ENCODE results near the gene ZNRF1. TPM values are rescaled to one million over a fixed set of nuclear protein-coding genes. Genes with fewer than 3 reads are reported as not detected.
A peak's percentile ranks its signal among the peaks of the same experiment; 100 is the strongest.

ZNRF1 gene
- total RNA-seq, 3 donors from 2014 or later = 12.8 to 27.5 (median 24.4) TPM

DNA sequence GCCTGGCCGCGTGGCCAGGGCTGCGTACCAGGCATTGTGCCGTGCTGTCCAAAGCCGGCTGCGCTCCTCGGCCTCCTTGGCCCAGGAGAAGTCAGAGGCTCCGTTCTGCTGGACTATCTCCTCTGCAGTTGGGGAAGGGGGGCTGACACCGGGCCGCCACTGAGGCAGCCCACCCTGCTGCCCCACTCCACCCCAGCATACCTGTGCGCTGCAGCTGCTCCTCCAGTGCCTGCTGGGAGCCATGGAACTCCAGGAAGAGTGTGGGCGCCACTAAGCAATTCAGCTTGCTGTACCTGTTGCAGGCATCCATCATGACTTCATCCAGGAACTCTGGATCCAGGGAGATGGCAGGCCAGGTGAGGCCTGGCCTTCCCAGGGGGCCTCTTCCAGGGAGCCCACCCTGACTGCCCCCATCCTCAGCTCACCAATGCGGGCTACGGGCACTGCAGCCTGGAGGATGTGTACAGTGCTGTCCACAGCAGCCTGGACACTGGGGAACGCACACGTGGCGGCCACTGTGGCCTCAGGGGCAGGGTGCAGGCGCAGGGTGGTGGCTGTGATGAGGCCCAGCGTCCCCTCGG, 114.8 kb downstream of the ZNRF1 start:
- intact Hi-C loops (cut with DNase I; ENCODE audit: low total_unique reads) = no loop called here

DNA sequence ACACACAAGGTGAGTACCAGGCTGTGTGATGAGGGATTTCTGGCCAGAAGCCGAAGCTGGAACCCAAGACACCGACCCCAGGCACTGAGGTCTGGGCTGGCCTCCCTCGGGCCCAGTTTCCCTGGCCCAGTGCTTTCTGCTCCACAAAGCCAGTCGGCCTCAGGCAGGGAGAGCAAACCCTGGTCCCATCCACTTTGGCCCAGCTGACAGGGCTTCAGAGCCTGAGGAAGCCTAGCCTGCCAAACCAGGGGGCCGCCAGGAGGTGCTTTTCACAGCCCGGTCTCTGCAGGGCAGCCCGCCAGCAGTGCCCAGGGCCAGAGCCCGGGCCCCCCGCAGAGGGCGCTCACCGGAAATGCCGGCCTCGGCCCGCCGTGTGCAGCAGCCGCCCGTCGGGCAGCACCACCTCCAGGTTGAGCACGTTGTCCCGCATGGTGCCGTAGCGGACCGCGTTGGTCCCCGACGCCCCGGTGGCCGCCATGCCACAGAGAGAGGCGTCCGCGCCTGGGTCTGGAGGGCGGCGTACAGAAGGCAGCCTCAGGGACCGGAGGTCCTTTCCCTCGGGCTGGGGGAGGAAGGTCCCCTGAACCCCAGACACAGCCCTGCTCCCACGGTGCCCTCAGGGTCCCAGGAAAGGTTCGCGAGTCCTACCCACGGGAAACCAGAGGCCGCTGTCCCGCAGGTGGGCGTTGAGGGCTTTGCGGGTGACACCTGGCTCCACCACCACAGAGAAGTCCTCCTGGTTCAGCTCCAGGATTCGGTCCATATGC, 115.5 kb downstream of the ZNRF1 start:
- intact Hi-C loops (cut with DNase I; ENCODE audit: low total_unique reads) = no loop called here
- TF ChIP-seq, protein P1, sequence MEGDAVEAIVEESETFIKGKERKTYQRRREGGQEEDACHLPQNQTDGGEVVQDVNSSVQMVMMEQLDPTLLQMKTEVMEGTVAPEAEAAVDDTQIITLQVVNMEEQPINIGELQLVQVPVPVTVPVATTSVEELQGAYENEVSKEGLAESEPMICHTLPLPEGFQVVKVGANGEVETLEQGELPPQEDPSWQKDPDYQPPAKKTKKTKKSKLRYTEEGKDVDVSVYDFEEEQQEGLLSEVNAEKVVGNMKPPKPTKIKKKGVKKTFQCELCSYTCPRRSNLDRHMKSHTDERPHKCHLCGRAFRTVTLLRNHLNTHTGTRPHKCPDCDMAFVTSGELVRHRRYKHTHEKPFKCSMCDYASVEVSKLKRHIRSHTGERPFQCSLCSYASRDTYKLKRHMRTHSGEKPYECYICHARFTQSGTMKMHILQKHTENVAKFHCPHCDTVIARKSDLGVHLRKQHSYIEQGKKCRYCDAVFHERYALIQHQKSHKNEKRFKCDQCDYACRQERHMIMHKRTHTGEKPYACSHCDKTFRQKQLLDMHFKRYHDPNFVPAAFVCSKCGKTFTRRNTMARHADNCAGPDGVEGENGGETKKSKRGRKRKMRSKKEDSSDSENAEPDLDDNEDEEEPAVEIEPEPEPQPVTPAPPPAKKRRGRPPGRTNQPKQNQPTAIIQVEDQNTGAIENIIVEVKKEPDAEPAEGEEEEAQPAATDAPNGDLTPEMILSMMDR (IDR thresholded peaks at IDR 0.05) = no peak
- TF ChIP-seq POLR2A (IDR thresholded peaks at IDR 0.05) (no peak), POLR2AphosphoS5 (IDR thresholded peaks at IDR 0.05) (no peak)
- DNase-seq (ENCODE audit: low spot score in 2 of 2) = no peak
- H3K27ac ChIP-seq = no peak overlapping the region
- H3K9me3 ChIP-seq = no peaks in the 10 kb centered on the region
- H3K36me3 ChIP-seq = no peaks in the 10 kb centered on the region
- H3K4me1 ChIP-seq = peaks cover 22 to 23% of the 10 kb centered on the region in 2 donors
- no peak overlapping the region for H3K4me3 ChIP-seq
- H3K27me3 ChIP-seq = no peaks in the 10 kb centered on the region

More for the DNA sequence above, 114.8 kb downstream of the ZNRF1 start:
- Histone ChIP-seq H3K27me3 (no peaks in the 10 kb centered on the region), H3K4me3 (no peak overlapping the region), H3K27ac (no peak overlapping the region), H3K4me1 (peaks cover 24 to 31% of the 10 kb centered on the region in 2 donors), H3K36me3 (no peaks in the 10 kb centered on the region), H3K9me3 (no peaks in the 10 kb centered on the region)
- DNase-seq (ENCODE audit: low spot score in 2 of 2) = no peak
- TF ChIP-seq POLR2AphosphoS5 (IDR thresholded peaks at IDR 0.05) = no peak
- TF ChIP-seq, protein P1 (IDR thresholded peaks at IDR 0.05) = no peak

DNA sequence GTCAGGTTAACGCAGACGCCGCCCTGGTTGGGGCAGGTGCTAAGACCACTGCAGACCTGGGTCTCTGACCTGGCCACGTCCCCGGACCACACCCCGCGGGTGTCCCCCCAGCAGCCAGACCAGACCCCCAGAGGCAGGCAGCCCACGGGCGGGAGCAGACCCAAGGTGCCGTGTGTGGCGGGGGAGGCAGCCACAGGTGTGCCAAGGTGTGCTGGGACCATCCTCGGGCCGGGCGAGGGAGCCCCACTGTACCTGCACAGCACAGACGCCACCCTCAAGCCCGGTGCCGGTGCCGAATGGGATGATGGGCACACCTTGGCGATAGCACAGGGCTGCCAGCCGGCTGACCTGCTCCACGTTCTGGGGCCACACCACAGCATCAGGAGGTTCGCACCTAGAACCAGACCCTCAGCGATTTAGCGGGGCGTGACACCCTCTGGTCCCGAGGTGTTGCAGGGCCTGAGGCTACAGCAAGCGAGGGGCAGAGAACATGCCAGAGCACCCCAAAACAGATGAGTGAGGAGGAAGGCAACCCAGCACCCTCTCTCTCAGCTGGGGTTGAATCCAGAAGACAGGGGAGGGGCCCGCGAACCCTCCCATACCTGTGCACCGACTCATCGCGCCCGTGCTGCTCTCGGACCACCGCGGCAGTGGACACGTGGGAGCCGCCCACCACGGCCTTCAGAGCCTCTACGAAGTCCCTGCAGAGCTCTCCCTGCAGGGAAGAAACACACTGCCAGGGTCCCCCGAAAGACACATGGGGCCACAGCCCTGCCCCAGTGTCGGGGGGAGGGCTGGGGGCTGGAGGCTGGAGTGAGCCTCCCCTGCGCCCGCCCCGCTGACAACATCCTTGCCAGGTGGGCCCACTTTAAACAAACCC, 116.4 kb downstream of the ZNRF1 start:
- no peak for TF ChIP-seq POLR2AphosphoS5 (IDR thresholded peaks at IDR 0.05)
- H3K36me3 ChIP-seq = no peaks in the 10 kb centered on the region
- no peak overlapping the region for H3K27ac ChIP-seq
- peak overlapping the region in 2 of 3 donors; percentile 60 to 75 for H3K4me3 ChIP-seq
- H3K9me3 ChIP-seq = no peaks in the 10 kb centered on the region
- DNase-seq (ENCODE audit: low spot score in 2 of 2) = no peak
- intact Hi-C loops (cut with DNase I; ENCODE audit: low total_unique reads) = no loop called here
- peaks cover 15% of the 10 kb centered on the region in 2 donors for H3K4me1 ChIP-seq
- H3K27me3 ChIP-seq = no peaks in the 10 kb centered on the region

DNA sequence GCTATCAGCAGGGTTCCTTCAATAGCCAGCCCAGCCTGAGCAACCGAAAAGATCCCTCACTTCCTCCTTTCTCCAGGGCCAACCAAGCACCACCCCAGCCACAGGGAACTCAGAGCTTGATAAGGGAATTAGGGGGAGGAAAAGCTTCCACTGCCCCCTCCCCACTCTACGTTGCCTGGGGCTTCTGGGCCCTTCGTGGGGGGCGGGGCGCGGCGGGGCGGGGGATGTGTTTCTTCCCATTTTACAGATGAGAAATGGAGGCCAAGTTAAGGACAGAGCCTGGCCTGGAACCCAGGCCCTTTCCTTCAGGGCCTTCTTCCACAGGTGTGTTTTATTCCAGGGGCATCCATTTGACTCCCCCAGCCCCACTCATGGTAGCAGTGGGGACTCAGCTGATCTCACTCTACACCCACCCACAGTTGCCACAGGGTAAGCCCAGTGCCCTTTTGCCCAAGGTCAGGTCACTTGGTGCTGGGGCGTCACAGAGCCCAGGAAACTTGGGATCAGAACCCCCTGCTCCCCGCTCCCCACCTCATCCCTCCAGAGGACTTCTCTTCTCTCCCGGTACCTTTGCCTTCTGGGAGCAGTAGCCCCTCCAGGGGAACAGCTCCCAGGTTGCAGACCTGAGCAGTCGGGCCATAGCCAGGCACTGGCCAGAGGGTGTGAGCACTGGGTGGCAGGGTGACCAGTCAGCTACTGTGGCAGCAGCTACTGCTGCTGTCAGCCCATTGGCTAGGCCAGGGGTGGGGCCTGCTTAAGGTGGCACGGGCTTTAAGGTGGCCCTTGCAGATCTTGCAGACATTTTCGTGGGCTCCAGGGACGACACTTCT, 117.5 kb downstream of the ZNRF1 start, which contains the start of gene LDHD:
LDHD (minus strand) TSS at position 700 of the 830 bp plus-strand sequence; CDS start at position 640, 60 bp downstream.
- intact Hi-C loops (cut with DNase I; ENCODE audit: low total_unique reads) = no loop called here
- Histone ChIP-seq H3K4me1 (peaks cover 9% of the 10 kb centered on the region in 2 donors), H3K4me3 (peak within 1 kb of the TSS; percentile 47 to 75 (median 60)), H3K9me3 (peaks cover 0 to 2% of the 10 kb centered on the region in 2 donors), H3K36me3 (no peaks in the 10 kb centered on the region), H3K27ac (peak within 1 kb of the TSS; percentile 67), H3K27me3 (no peaks in the 10 kb centered on the region)
- TF ChIP-seq POLR2AphosphoS5 (IDR thresholded peaks at IDR 0.05) (peak in 2 of 3 donors; percentile 27 to 51), POLR2A (IDR thresholded peaks at IDR 0.05) (no peak)
- TF ChIP-seq, protein P1 (IDR thresholded peaks at IDR 0.05) = no peak
- peak; percentile 70 to 80 for DNase-seq (ENCODE audit: low spot score in 2 of 2)

DNA sequence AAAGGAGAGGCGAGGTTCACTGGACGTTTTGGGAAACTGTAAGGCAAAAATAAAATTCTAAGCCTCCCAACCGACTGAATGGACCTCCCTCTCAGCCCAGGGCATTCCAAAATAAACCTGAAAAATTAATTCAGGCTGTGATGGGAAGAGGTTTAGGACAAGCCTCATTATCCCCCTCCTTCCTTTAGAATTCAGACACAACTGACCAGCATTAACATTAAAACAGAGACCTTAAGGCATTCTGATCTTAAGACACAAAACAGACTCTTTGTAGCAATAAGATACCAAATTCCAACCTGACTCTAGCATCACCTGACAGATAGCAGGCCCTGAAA, 118.1 kb downstream of the ZNRF1 start:
- Histone ChIP-seq H3K27me3 (no peaks in the 10 kb centered on the region), H3K4me3 (peak overlapping the region; percentile 47 to 75 (median 60)), H3K36me3 (no peaks in the 10 kb centered on the region), H3K27ac (peak overlapping the region; percentile 67), H3K4me1 (peaks cover 4 to 9% of the 10 kb centered on the region in 2 donors), H3K9me3 (peaks cover 1 to 4% of the 10 kb centered on the region in 2 donors)
- TF ChIP-seq, protein P1 (IDR thresholded peaks at IDR 0.05) = no peak
- TF ChIP-seq POLR2AphosphoS5 (IDR thresholded peaks at IDR 0.05) (no peak), POLR2A (IDR thresholded peaks at IDR 0.05) (no peak)
- no peak for DNase-seq (ENCODE audit: low spot score in 2 of 2)
- intact Hi-C loops (cut with DNase I; ENCODE audit: low total_unique reads) = no loop called here

All from breast epithelium (tissue), 4 donors.